Hepatocyte (in vitro differentiated cells): ENCODE measurements around the gene SDHB. TPM values are rescaled to one million over a fixed set of nuclear protein-coding genes. Genes with fewer than 3 reads are reported as not detected.

Experiments used
- DNase-seq: peaks from one replicate; pipeline ENCODE4 v3.0.0-alpha.2; 2016; ENCODE audit warnings: low spot score
- H2AFZ ChIP-seq: fragments of 200-600 bp; sonication (generic); 2 replicates; pipeline ENCODE4 v1.6.0; 2016; ENCODE audit warnings: antibody characterized with exemption, mild to moderate bottlenecking
- H3K27ac ChIP-seq: fragments of 200-600 bp; sonication (generic); 2 replicates; pipeline ENCODE4 v1.5.1; 2016; ENCODE audit warnings: mild to moderate bottlenecking
- H3K27me3 ChIP-seq: fragments of 200-600 bp; sonication (generic); 2 replicates; pipeline ENCODE4 v1.6.1; 2016
- H3K36me3 ChIP-seq: fragments of 200-600 bp; sonication (generic); replicated peaks from 2 replicates; pipeline ENCODE4 v1.5.1; 2016; ENCODE audit warnings: low read depth; ENCODE audit not compliant: insufficient read depth
- H3K4me1 ChIP-seq: fragments of 200-600 bp; sonication (generic); 2 replicates; pipeline ENCODE4 v1.5.1; 2016; ENCODE audit warnings: mild to moderate bottlenecking, moderate library complexity; ENCODE audit not compliant: insufficient read depth
- H3K4me2 ChIP-seq: fragments of 200-600 bp; sonication (generic); 2 replicates; pipeline ENCODE4 v1.6.0; 2016
- H3K4me3 ChIP-seq: fragments of 200-600 bp; sonication (generic); 2 replicates; pipeline ENCODE4 v1.5.1; 2016; ENCODE audit warnings: mild to moderate bottlenecking
- H3K79me2 ChIP-seq: fragments of 200-600 bp; sonication (generic); 2 replicates; pipeline ENCODE4 v1.6.0; 2017; ENCODE audit warnings: mild to moderate bottlenecking
- H3K9me2 ChIP-seq: fragments of 200-600 bp; sonication (generic); replicated peaks from 2 replicates; pipeline ENCODE4 v1.6.0; 2017; ENCODE audit warnings: mild to moderate bottlenecking; ENCODE audit not compliant: insufficient read depth
- H3K9me3 ChIP-seq: fragments of 200-600 bp; sonication (generic); 2 replicates; pipeline ENCODE4 v1.5.1; 2016; ENCODE audit warnings: low read depth, mild to moderate bottlenecking
- H4K20me1 ChIP-seq: fragments of 200-600 bp; sonication (generic); 2 replicates; pipeline ENCODE4 v1.6.0; 2016; ENCODE audit warnings: mild to moderate bottlenecking; ENCODE audit not compliant: insufficient read depth, poor library complexity, severe bottlenecking
- EZH2 ChIP-seq: fragments of 200-600 bp; sonication (generic); IDR thresholded peaks from 2 replicates; pipeline ENCODE4 v1.6.1; 2016; ENCODE audit warnings: antibody characterized with exemption, mild to moderate bottlenecking, borderline replicate concordance
- EZH2phosphoT487 ChIP-seq: fragments of 200-600 bp; sonication (generic); IDR thresholded peaks from one replicate; pipeline ENCODE4 v1.6.1; 2018; ENCODE audit warnings: antibody characterized with exemption, mild to moderate bottlenecking, low read depth, moderate library complexity; ENCODE audit not compliant: unreplicated experiment, severe bottlenecking
- WGBS: methylation state at CpG from one replicate; pipeline ENCODE4 v1.1.6; 2016; ENCODE audit warnings: low lambda C conversion rate; ENCODE audit errors: missing lambda C conversion rate; 5-methylcytosine and 5-hydroxymethylcytosine counted together
- polyA plus RNA-seq: library from polyadenylated mRNA; unstranded; fragments of >200 nt; fragmentation: Nextera tagmentation; extraction: Ambion mirVana; gene quantifications from 2 replicates; pipeline ENCODE4 v1.2.1, GENCODE V29; 2016
- total RNA-seq: library from RNA; depleted of rRNA; stranded (reverse); fragments of >200 nt; gene quantifications from 2 replicates; pipeline ENCODE4 v1.2.3, GENCODE V29; 2014
- TF ChIP-seq, protein P1 (sequence below): fragments of 200-600 bp; sonication (generic); IDR thresholded peaks from 2 replicates; pipeline ENCODE4 v1.5.1; 2016; ENCODE audit warnings: antibody characterized with exemption, mild to moderate bottlenecking; ENCODE audit not compliant: poor library complexity

Gene SDHB
- total and polyA plus RNA-seq, 2 experiments from 2014 or later = 144 to 175 TPM

DNA sequence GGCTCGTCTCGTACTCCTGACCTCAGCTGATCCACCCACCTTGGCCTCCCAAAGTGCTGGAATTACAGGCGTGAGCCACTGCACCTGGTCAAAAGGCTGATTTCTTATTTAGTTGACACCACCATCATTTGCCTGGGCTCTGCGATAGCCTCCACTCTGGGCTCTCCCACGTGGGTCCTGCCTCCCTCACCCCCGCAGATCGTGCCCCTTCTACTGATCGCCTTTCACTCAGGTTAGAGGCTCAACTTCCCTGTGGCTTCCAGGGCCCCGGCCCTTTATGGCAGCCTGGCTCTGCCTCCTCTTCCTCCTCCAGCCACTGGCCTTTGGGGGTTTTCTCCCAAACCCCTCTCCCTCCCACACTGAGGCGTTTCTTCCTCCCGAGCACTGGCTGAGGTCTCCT is 70.9 kb downstream of the SDHB start:
- no peak overlapping the region for H3K4me3 ChIP-seq
- WGBS = 78% methylated on average over 11 of the region's 11 CpGs
- TF ChIP-seq, protein P1, sequence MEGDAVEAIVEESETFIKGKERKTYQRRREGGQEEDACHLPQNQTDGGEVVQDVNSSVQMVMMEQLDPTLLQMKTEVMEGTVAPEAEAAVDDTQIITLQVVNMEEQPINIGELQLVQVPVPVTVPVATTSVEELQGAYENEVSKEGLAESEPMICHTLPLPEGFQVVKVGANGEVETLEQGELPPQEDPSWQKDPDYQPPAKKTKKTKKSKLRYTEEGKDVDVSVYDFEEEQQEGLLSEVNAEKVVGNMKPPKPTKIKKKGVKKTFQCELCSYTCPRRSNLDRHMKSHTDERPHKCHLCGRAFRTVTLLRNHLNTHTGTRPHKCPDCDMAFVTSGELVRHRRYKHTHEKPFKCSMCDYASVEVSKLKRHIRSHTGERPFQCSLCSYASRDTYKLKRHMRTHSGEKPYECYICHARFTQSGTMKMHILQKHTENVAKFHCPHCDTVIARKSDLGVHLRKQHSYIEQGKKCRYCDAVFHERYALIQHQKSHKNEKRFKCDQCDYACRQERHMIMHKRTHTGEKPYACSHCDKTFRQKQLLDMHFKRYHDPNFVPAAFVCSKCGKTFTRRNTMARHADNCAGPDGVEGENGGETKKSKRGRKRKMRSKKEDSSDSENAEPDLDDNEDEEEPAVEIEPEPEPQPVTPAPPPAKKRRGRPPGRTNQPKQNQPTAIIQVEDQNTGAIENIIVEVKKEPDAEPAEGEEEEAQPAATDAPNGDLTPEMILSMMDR = no peak
- TF ChIP-seq EZH2phosphoT487 (no peak), EZH2 (no peak)

DNA sequence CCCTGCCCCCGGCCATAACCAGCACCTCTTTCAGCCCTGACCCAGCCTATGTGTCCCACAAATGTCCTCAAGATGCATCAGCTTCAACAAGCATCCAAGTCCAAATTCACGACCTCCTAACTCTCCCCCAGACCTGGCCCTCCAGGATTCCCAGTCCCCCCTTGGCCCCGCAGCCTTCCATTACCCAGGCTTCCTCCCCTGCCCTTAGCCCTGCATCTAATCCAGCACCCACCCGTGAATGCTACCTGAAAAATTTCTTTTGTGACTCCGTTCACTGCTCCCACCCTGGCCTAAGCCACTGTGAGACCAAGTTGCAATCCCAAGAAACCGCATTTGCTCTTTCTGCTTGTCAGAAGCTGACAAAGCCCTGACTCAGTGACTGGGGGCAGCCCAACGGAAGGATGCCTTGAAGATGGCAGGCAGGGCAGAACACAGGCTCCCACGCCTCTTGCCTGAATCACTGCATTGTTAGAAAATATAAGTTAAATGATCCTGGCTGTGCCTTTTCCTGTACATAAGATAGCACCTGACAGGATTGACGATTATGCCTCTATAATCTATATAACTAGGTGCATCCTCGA is 72.5 kb downstream of the SDHB start:
- Histone ChIP-seq H2AFZ (no peak overlapping the region), H3K79me2 (peaks cover 45% of the 10 kb centered on the region), H3K36me3 (no peaks in the 10 kb centered on the region), H3K4me2 (no peak overlapping the region), H3K4me3 (no peak overlapping the region), H3K4me1 (peaks cover 45% of the 10 kb centered on the region), H3K27ac (peak overlapping the region; percentile 96), H3K27me3 (no peaks in the 10 kb centered on the region), H3K9me2 (no peaks in the 10 kb centered on the region), H3K9me3 (no peaks in the 10 kb centered on the region), H4K20me1 (peaks cover 29% of the 10 kb centered on the region)
- TF ChIP-seq, protein P1 = no peak
- DNase-seq = no peak
- WGBS = 85% methylated on average over 10 of the region's 10 CpGs

More for the DNA sequence above, 70.9 kb downstream of the SDHB start:
- Histone ChIP-seq H3K79me2 (peaks cover 30% of the 10 kb centered on the region), H3K27ac (no peak overlapping the region), H3K9me3 (no peaks in the 10 kb centered on the region), H2AFZ (no peak overlapping the region), H3K36me3 (no peaks in the 10 kb centered on the region), H4K20me1 (peaks cover 18% of the 10 kb centered on the region), H3K4me2 (no peak overlapping the region), H3K27me3 (no peaks in the 10 kb centered on the region), H3K9me2 (no peaks in the 10 kb centered on the region), H3K4me1 (peaks cover 36% of the 10 kb centered on the region)
- no peak for DNase-seq

DNA sequence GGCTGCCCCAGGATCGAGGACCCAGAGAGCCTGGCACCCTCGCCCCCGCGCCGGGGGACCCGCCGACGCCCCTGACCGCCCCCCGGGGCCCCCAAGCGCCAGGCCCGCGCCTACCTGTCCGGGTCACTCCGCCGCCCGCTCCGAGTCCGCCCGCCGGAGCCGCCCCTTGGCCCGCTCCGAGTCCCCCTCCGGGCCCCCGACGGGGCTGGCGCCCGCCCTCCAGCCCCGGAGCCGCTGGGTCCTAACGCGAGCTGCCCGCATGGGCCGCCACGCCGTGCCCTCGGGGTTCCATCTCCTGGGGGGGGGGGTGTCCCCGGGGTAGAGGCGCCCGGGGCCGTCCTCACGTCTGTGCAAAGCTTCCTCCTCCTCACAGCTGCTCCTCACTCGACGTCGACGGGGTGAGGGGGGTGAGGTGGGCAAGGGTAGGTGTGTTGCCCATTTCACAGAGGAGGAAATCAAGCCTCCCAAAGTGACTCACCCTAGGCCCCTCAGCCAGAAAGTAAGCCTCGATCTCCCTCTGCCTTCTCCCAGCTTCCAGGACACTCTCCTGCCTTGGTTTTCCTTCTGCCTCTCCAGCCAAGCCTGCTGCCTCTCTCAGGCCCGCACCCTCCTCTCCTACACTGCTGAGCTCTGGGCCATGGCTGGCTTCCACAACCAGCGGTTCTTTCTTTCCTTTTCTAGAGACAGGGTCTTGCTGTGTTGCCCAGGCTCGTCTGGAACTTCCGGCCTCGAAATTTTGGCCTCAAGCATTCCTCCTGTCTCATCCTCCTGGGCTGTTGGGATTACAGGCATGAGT is 73.2 kb downstream of the SDHB start, which contains the start of gene MFAP2:
Gene MFAP2 (minus strand): TSS at position 148 of the 796 bp plus-strand sequence. CDS start 2,347 bp downstream, outside the sequence.
- Histone ChIP-seq H3K4me2 (peak within 1 kb of the TSS; percentile 97), H3K4me3 (peak within 1 kb of the TSS; percentile 50), H3K36me3 (no peaks in the 10 kb centered on the region), H4K20me1 (peaks cover 35% of the 10 kb centered on the region), H3K79me2 (peaks cover 51% of the 10 kb centered on the region), H3K9me2 (no peaks in the 10 kb centered on the region), H3K9me3 (no peaks in the 10 kb centered on the region), H3K27me3 (no peaks in the 10 kb centered on the region), H3K27ac (peak within 1 kb of the TSS; percentile 96), H2AFZ (peak within 1 kb of the TSS; percentile 60), H3K4me1 (peaks cover 45% of the 10 kb centered on the region)
- 56% methylated on average over 8 of the region's 53 CpGs for WGBS
- DNase-seq = peak; percentile 81
- TF ChIP-seq, protein P1 = no peak
- TF ChIP-seq EZH2 (no peak), EZH2phosphoT487 (no peak)
